GM19351 (cell line): ENCODE data around the gene YPEL1.
"Not testable (repeated sequence)": the region's sequence is repeated elsewhere in the genome, so short reads cannot be mapped to it uniquely, and the experiment has no call there.

Experiments used
- ATAC-seq: cut with Tn5 transposase; IDR thresholded peaks from one replicate; pipeline ENCODE4 v1.9.1; 2021; ENCODE audit warnings: mild to moderate bottlenecking, moderate library complexity; ENCODE audit not compliant: unreplicated experiment

Gene YPEL1

GRCh38 chr22:21701384-21701971, 34.1 kb downstream of the YPEL1 start:
- no peak for ATAC-seq

GRCh38 chr22:21700822-21701221, 34.8 kb downstream of the YPEL1 start:
- no peak for ATAC-seq

DNA sequence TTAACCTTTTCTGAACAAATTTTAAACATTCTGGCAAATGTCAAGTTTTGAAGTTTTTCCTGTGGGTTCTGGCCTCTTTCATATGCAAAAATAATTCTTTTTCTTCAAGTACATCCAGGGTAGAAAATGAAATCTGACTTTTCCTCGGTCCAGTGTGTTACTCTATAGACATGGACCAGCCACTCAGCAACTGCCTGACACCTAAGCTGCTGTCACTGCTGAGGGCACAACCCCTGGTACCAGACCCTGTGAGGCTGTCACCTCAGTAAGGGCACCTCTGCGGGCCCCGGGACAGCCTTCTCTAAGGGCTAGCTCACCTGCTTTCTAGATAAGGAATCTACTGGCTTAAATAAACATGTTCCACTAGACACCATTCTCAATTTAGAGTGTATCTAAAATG, 36.0 kb downstream of the YPEL1 start:
- ATAC-seq = no peak

DNA sequence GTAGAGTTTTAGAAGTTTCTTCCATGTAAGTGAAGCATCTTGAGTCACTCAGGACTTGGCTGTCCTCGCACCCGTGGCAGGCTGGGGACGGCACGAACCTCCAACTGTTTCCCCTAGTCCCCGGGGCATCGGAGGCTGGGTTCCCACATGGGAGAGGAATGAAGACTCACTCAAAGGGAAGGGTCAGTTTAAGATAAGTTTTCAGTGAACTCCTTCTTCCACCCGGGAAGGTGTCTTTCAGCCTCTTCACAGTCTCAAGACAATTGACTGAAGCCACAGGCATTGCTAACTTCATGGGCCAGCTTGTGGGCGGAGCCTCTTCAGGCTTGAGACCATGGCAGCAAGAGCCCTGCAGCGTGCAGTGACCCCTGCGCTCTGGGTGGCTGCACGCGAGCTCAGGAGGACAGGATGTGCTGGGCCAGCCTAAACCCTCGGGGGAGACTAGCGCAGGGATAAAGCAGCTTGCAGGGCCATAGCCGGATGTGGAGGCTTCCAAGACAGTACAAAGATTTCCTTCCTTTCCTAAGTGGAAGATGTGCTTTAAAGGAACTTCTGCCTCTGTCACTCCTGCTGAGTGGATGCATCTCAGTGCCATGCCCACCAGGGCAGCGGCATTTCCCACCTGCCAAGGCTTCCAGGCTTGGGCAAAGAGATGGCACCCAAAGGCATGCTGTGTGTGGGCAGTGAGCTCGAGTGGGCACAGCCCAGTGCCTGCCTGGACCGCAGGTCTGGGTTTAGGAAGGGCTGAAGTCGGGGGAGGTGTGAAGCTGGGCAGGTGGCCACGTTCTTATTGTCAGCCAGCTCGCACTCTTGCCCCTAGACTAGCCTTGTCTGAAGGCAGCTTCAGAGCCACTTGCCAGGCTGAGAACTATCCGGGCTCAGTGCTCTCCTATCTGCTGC, 36.9 kb downstream of the YPEL1 start:
- ATAC-seq = no peak

DNA sequence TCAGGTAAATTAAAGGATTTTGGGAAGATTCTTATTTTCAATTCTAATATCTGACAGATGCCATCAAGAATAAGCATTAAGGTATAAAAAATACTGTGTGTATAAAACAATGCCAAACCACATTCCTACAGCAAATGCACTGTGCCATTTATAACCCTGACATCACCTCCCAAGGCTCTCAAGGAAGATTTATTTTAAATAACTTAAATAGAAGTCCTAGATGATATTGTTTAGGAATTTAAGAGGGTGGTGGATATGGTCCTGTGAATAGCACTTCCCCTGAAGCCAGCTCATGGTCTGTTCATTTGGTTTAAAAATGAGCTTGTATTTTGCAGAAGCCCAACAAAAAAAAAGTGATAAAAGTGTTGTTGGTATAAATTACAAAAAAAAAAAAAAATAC, 37.7 kb downstream of the YPEL1 start:
- ATAC-seq = no peak

DNA sequence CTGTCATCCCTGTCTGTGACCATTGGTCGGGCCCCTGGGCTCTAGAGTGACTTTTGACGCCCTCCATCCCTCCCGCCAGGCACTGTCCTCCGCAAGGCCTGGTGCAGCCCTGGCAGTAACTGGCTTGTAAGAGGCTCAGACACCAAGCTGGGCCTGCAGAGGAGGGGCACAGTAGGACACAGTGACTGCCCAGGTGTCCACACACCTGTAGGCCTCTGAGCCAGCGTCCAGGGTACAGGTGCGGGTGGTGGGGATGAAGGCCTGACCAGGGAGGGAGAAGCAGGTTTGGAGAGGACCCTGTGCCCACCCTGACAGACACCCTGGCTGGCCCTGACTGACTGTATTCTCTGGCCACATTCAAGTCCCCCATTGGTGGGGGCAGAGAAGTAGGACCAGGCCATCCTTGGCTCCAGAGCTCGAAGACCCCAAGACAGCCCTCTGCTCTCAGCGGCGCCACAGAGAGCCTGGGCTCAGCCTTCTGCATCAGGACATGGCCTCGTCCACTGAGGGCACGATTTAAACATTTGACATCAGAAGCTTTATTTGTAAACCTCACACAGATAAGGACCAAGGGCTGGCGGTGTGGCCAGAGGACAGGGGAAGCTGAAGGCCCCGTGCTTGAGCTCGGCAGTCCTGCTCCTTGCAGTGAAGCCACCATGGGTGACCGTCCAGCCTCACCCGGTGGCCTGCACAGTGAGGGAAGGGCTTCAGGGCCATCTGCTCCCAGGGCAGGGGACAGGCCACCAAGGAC, 38.4 kb downstream of the YPEL1 start:
- no peak for ATAC-seq

DNA sequence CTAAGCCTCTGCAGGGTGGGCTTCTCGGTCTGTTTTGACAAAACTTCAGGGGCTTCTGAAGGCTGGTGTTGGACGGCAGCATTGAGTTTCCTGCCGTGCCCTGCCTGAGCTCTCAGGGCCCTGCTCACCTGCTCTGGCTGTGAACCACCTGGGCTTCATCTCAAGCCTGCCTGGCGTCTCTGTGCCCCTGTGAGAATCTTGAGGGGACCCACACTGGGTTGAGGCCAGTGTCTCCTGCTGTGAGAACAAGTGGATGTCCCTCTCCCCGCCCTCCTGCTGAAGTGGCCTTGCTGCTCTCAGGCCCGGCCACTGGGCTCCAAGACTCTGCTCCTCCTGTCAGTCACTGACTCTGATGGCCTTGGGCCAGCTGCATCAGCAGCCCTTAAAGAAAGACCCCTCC, 39.5 kb downstream of the YPEL1 start:
- no peak for ATAC-seq

- no peak for ATAC-seq
Measured at GRCh38 chr22:21695430-21696085, 40.0 kb downstream of the YPEL1 start.

DNA sequence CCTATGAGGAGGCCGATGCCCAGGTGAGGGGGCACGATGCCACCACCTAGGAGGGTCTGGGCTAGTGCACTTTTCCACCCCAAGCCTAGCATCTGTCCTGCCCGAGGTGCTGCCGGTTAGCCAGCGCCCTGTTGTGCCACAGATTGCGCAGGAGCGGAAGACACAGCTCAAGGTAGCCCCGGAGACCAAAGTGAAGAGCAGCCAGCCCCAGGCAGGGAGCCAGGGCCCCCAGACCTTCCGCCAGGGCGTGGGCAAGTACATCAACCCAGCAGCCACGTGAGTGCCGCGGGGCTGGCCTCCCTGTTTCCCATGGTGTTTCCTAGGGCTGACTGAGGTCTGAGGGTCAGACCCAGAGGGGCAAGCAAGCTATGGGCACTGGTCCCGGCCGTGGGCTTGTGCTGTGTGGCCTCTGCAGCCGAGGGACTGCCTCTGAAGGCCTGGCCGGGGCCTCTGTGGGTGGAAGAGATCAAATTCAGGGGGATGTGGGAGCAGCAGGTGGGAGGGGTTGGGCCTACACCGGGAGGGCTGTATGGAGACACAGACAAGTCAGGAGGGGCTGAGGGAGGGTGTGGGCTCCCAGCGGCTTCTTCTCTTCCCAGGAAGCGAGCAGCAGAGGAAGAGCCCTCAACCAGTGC, 40.7 kb downstream of the YPEL1 start:
- no peak for ATAC-seq

DNA sequence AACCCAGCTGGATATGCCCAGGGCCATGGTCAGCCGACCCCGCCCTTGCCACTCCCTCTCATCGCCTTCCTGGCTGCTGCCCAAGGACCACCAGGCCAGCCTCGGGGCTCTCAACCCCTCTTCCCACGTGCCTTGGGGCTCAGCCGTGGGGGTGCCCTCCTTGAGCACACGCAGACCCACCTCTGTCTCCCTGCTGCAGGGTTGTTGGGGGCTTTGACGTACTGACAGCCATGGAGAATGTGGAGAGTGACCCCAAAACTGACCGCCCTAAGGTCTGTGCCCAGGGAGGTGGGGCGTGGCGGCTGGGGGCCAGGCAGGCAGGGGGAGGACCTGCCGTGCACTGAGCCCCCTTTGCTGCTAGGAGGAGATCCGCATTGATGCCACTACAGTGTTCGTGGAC, 41.2 kb downstream of the YPEL1 start:
- ATAC-seq = no peak

GRCh38 chr22:21693999-21694341, 41.6 kb downstream of the YPEL1 start:
- ATAC-seq = no peak

GRCh38 chr22:21693333-21693998, 42.1 kb downstream of the YPEL1 start:
- no peak for ATAC-seq

- ATAC-seq = not testable (repeated sequence)
Measured at GRCh38 chr22:21692856-21693255, 42.7 kb downstream of the YPEL1 start.

DNA sequence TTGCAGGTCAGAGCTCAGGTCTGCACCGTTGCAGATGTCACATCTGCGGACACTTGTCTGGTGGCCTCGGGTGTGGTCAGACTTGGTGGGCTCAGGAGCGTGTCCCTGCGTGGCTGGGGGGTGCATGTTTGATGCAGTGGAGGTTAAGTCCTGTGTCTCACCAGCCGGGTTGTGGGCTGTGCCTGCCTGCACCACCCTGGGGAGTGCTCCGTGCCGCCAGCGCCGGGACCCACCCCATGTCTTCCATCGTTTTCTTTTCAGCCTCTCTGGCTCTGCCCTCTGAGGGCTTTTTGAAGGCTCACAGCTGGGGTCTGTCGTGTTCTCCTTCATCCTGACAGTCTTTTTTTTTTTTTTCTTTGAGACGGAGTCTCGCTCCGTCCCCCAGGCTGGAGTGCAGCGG, 43.8 kb downstream of the YPEL1 start:
- ATAC-seq = no peak

DNA sequence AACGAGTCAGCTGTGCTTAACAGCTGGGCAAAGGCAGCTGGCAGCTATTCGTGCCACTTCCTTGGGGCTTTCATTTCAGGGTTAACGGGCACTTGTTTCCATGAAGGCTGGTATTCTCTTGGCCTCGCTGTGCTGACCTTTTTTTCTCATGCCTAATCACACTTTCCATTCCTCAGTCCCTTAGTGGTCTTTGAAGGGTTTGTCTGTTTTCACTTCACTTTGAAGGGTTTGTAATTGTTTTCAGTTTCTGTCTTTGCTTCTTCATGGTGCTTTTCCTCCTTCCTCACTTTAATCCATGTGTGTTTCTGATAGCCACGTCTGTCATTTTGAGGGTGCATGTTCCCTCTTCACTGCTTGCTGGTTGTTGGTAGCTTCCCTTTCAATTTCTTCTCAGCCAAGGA, 45.2 kb downstream of the YPEL1 start:
- no peak for ATAC-seq

DNA sequence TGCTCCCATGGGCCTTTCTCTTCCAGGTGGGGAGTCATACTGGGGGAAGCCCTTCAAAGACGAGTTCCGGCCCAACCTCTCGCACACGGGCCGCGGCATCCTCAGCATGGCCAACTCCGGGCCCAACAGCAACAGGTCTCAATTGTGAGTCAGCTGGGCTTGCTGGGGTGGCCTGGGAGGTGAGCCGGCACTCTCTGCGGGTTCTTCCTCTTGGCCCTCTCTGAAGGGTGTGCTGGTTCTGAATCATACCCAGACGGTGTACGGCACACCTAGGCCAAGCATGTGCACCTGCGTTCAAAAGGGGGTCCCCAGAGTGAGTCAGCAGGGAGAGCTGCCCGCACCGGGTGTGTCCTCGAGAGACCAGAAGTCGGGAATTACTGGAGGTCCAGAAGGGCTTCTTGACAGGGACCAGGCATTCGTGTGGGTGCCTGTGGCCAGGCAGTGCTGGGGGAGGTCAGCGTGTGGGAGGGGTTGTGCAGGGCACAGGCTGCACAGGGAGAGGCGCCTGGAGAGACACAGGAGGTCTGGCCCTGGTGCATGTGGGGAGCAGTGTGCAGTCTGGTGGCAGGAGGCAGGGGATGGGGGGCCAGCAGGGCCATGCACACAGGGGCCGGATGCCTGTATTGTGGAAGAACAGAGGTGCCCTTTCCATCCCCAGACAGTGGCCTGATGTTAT, 46.8 kb downstream of the YPEL1 start:
- no peak for ATAC-seq

DNA sequence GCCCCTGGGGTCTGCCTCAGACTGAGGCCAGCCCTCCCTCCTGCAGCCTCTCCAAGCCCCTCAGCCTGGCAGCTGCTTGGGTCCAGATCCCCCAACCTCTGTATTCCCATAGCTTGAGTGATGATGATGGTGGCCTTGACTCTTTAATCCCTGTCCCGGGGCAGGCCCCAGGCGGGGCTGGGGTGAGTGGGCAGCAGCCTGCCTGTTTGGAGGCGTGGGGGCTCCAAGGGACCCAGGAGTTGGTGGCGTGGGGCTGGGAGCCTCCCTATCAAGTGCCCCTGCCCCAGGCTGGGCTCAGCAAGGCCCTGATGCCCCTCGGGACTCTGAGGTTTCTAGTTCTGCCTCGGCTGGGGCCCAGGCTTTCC, 47.3 kb downstream of the YPEL1 start:
- no peak for ATAC-seq

DNA sequence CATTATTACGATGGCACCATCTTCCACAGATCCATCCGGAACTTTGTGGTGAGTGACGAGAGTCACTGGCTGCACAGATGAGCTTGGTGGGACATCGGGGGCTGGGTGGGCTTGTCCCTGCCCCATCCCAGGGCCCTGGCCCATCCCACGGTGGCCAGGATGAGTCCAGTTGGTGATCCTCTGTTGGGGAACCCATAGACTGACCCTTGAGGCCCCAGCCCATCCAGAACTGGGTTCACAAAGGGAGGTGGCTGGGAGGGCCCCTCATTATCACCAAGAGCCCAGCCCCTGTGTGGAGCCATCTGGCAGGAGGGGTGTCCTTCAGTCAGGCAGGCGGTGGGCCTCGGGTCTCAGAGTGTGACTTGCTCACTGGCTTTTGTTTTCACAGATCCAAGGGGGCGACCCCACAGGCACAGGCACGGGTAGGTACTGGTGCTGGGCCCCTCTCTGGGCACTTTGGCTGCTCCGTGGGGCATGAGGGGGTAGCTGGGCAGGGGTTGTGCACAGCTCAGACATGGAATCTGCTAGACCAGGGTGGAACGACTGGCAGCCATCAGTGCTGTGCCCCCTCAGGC, 47.8 kb downstream of the YPEL1 start:
- ATAC-seq = no peak

DNA sequence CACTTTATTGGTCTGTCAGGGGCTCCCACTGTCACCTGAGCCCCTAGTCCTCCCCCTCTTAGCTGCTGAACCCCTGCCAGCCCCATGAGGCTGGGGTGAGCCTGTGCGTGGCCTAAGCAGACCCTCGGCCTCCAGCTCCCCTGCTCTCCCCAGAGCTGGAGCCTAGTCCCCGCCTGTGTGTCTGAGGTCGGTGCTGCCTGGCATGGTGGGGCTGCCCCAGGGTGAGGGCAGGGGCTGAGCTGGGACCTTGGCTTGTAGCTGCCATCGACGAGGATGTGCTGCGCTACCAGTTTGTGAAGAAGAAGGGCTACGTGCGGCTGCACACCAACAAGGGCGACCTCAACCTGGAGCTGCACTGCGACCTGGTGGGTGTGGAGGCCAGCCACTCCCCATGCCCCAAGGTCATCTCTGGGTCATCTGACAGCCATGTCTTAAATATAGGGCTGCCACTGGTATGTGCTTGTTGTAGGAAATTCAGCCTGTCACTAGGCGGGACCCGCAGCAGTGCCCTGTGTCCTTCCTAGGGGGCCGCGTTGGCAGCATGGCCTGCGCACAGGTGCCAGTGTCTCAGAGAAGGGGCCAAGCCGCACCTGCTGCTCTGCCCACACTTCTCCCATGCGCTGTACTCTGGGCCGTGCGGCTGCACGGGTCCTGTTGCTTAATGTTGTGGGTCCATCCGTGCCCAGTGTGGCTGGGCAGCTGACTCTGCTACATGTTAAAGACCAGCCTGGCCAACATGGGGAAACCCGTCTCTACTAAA, 48.8 kb downstream of the YPEL1 start:
- ATAC-seq = no peak
